GM23248 (cell line): ENCODE data around the gene CAMK1D. TPM values are rescaled to one million over a fixed set of nuclear protein-coding genes. Genes with fewer than 3 reads are reported as not detected.

Experiments used
- DNase-seq: peaks from one replicate; pipeline ENCODE4 v3.0.0-alpha.2; 2015
- H2AFZ ChIP-seq: fragments of 200-600 bp; sonication (generic); 2 replicates; pipeline ENCODE4 v1.6.1; 2016; ENCODE audit warnings: antibody characterized with exemption
- H3F3A ChIP-seq: fragments of 200-600 bp; sonication (generic); 2 replicates; pipeline ENCODE4 v1.6.1; 2016; ENCODE audit warnings: mild to moderate bottlenecking, antibody characterized with exemption, mixed run types; ENCODE audit not compliant: insufficient read depth
- H3K27ac ChIP-seq: fragments of 200-600 bp; sonication (generic); 2 replicates; pipeline ENCODE4 v1.5.1; 2016; ENCODE audit warnings: mild to moderate bottlenecking
- H3K27me3 ChIP-seq: fragments of 200-600 bp; sonication (generic); replicated peaks from 2 replicates; pipeline ENCODE4 v1.6.1; 2016; ENCODE audit warnings: mild to moderate bottlenecking; ENCODE audit not compliant: insufficient read depth
- H3K36me3 ChIP-seq: fragments of 200-600 bp; sonication (generic); 2 replicates; pipeline ENCODE4 v1.6.1; 2016; ENCODE audit warnings: low read depth, mild to moderate bottlenecking
- H3K4me1 ChIP-seq: fragments of 200-600 bp; sonication (generic); 2 replicates; pipeline ENCODE4 v1.6.1; 2016; ENCODE audit warnings: mild to moderate bottlenecking; ENCODE audit not compliant: insufficient read depth
- H3K4me2 ChIP-seq: fragments of 200-600 bp; sonication (generic); one replicate; pipeline ENCODE4 v1.6.1; 2016; ENCODE audit warnings: mild to moderate bottlenecking; ENCODE audit not compliant: unreplicated experiment
- H3K4me3 ChIP-seq: fragments of 200-600 bp; sonication (generic); 2 replicates; pipeline ENCODE4 v1.5.1; 2016; ENCODE audit warnings: mild to moderate bottlenecking
- H3K79me2 ChIP-seq: fragments of 200-600 bp; sonication (generic); 2 replicates; pipeline ENCODE4 v1.6.1; 2016; ENCODE audit warnings: mild to moderate bottlenecking; ENCODE audit not compliant: insufficient read depth
- H3K9ac ChIP-seq: fragments of 200-600 bp; sonication (generic); 2 replicates; pipeline ENCODE4 v1.6.1; 2016; ENCODE audit warnings: mild to moderate bottlenecking
- H3K9me2 ChIP-seq: fragments of 200-600 bp; sonication (generic); 2 replicates; pipeline ENCODE4 v1.6.1; 2016; ENCODE audit warnings: mixed run types, mild to moderate bottlenecking, moderate library complexity; ENCODE audit not compliant: insufficient read depth
- H3K9me3 ChIP-seq: fragments of 200-600 bp; sonication (generic); one replicate; pipeline ENCODE4 v1.6.1; 2017; ENCODE audit warnings: low read depth
- H4K20me1 ChIP-seq: fragments of 200-600 bp; sonication (generic); 2 replicates; pipeline ENCODE4 v1.6.0; 2016; ENCODE audit not compliant: insufficient read depth
- EZH2 ChIP-seq: fragments of 200-600 bp; sonication (generic); IDR thresholded peaks from 2 replicates; pipeline ENCODE4 v1.6.1; 2018; ENCODE audit warnings: antibody characterized with exemption, mild to moderate bottlenecking; ENCODE audit not compliant: insufficient read depth, poor library complexity, severe bottlenecking
- EZH2phosphoT487 ChIP-seq: fragments of 200-600 bp; sonication (generic); IDR thresholded peaks from 2 replicates; pipeline ENCODE4 v1.6.1; 2018; ENCODE audit warnings: antibody characterized with exemption, moderate library complexity, mild to moderate bottlenecking, low read depth; ENCODE audit not compliant: insufficient read depth
- WGBS, 2 experiments: methylation state at CpG; one replicate each; pipeline ENCODE4 v1.1.6; 2015 to 2017; ENCODE audit warnings: low lambda C conversion rate in 2 of 2, low coverage in 1 of 2; ENCODE audit errors: missing lambda C conversion rate in 2 of 2; 5-methylcytosine and 5-hydroxymethylcytosine counted together
- in situ Hi-C: fragments of 300-500 bp; cut with MboI; formaldehyde crosslinking; loops from 2 replicates; pipeline ENCODE4 v1.15.0; 2020
- polyA plus RNA-seq: library from polyadenylated mRNA; unstranded; fragments of >200 nt; fragmentation: Nextera tagmentation; extraction: Ambion mirVana; gene quantifications from 2 replicates; pipeline ENCODE4 v1.2.1, GENCODE V29; 2016
- total RNA-seq: library from RNA; depleted of rRNA; stranded (reverse); fragments of >200 nt; shearing (Covaris generic); gene quantifications from 2 replicates; pipeline ENCODE4 v1.2.3, GENCODE V29; 2014

The CAMK1D gene
- total and polyA plus RNA-seq, 2 experiments from 2014 or later, result 0.22 to 0.55 TPM

GRCh38 chr10:12649012-12649584 is 299.8 kb downstream of the CAMK1D start:
- no peak overlapping the region for H3K4me3 ChIP-seq

GRCh38 chr10:12650122-12650521 is 300.8 kb downstream of the CAMK1D start:
- in situ Hi-C loops, result no loop called here
- TF ChIP-seq EZH2 (no peak), EZH2phosphoT487 (no peak)
- no peak overlapping the region for H2AFZ ChIP-seq
- H3K27me3 ChIP-seq, result no peaks in the 10 kb centered on the region
- no peaks in the 10 kb centered on the region for H3K36me3 ChIP-seq
- H3K9me2 ChIP-seq, result no peaks in the 10 kb centered on the region
- no peaks in the 10 kb centered on the region for H4K20me1 ChIP-seq
- no peaks in the 10 kb centered on the region for H3K4me1 ChIP-seq
- 66 to 76% methylated on average over 8 of the region's 8 CpGs for WGBS, 2 experiments
- H3K79me2 ChIP-seq, result no peaks in the 10 kb centered on the region
- H3K4me3 ChIP-seq, result no peak overlapping the region
- H3K27ac ChIP-seq, result no peak overlapping the region
- no peaks in the 10 kb centered on the region for H3F3A ChIP-seq
- no peak overlapping the region for H3K9ac ChIP-seq
- no peaks in the 10 kb centered on the region for H3K9me3 ChIP-seq
- no peak overlapping the region for H3K4me2 ChIP-seq
- DNase-seq, result no peak

More at GRCh38 chr10:12649012-12649584, 299.8 kb downstream of the CAMK1D start:
- H3K27me3 ChIP-seq, result no peaks in the 10 kb centered on the region
- no peaks in the 10 kb centered on the region for H3K9me3 ChIP-seq
- in situ Hi-C loops, result no loop called here
- H3K9ac ChIP-seq, result no peak overlapping the region
- no peaks in the 10 kb centered on the region for H3F3A ChIP-seq
- H3K36me3 ChIP-seq, result no peaks in the 10 kb centered on the region
- H3K79me2 ChIP-seq, result no peaks in the 10 kb centered on the region
- H3K27ac ChIP-seq, result no peak overlapping the region
- TF ChIP-seq EZH2 (no peak), EZH2phosphoT487 (no peak)
- no peaks in the 10 kb centered on the region for H3K4me1 ChIP-seq
- no peaks in the 10 kb centered on the region for H3K9me2 ChIP-seq
- DNase-seq, result no peak
- no peak overlapping the region for H2AFZ ChIP-seq
- WGBS, 2 experiments, result 64% methylated on average over 9 of the region's 9 CpGs
- no peaks in the 10 kb centered on the region for H4K20me1 ChIP-seq
- H3K4me2 ChIP-seq, result no peak overlapping the region

GRCh38 chr10:12650538-12651298 is 301.4 kb downstream of the CAMK1D start:
- WGBS, 2 experiments, result 41 to 48% methylated on average over 17 to 20 of the region's 20 CpGs
- no peaks in the 10 kb centered on the region for H3K4me1 ChIP-seq

GRCh38 chr10:12655940-12656339 is 306.6 kb downstream of the CAMK1D start:
- TF ChIP-seq EZH2 (no peak), EZH2phosphoT487 (no peak)
- Histone ChIP-seq H3K4me2 (no peak overlapping the region), H2AFZ (no peak overlapping the region), H3F3A (no peaks in the 10 kb centered on the region), H3K9me3 (no peaks in the 10 kb centered on the region), H3K36me3 (no peaks in the 10 kb centered on the region), H3K27ac (no peak overlapping the region), H3K4me1 (no peaks in the 10 kb centered on the region), H3K27me3 (no peaks in the 10 kb centered on the region), H3K4me3 (no peak overlapping the region), H4K20me1 (no peaks in the 10 kb centered on the region), H3K9ac (no peak overlapping the region), H3K9me2 (no peaks in the 10 kb centered on the region), H3K79me2 (no peaks in the 10 kb centered on the region)
- in situ Hi-C loops, result no loop called here
- DNase-seq, result no peak
- 48 to 51% methylated on average over 2 of the region's 2 CpGs for WGBS, 2 experiments

More at GRCh38 chr10:12650538-12651298, 301.4 kb downstream of the CAMK1D start:
- H2AFZ ChIP-seq, result no peak overlapping the region
- H3K9me3 ChIP-seq, result no peaks in the 10 kb centered on the region
- no peaks in the 10 kb centered on the region for H4K20me1 ChIP-seq
- no peaks in the 10 kb centered on the region for H3F3A ChIP-seq
- H3K4me3 ChIP-seq, result no peak overlapping the region
- no peaks in the 10 kb centered on the region for H3K9me2 ChIP-seq
- no peak for TF ChIP-seq EZH2
- TF ChIP-seq EZH2phosphoT487, result no peak
- in situ Hi-C loops, result no loop called here
- no peak overlapping the region for H3K9ac ChIP-seq
- H3K79me2 ChIP-seq, result no peaks in the 10 kb centered on the region
- H3K27me3 ChIP-seq, result no peaks in the 10 kb centered on the region
- no peak overlapping the region for H3K4me2 ChIP-seq
- no peak overlapping the region for H3K27ac ChIP-seq
- H3K36me3 ChIP-seq, result no peaks in the 10 kb centered on the region
- no peak for DNase-seq
